Naive thymus-derived CD4-positive, alpha-beta T cell (primary cell): ENCODE measurements around the gene DNAJB11. TPM values are rescaled to one million over a fixed set of nuclear protein-coding genes. Genes with fewer than 3 reads are reported as not detected.
"Not testable (repeated sequence)": the region's sequence is repeated elsewhere in the genome, so short reads cannot be mapped to it uniquely, and the experiment has no call there.

ENCODE experiments used
- ATAC-seq: fragments of 150-1000 bp; cut with Tn5 transposase; 2 replicates; pipeline ENCODE4 v1.10.0; 2021; ENCODE audit warnings: mild to moderate bottlenecking, moderate library complexity
- CTCF ChIA-PET: fragments of 350-600 bp; sonication (Branson Sonifier 250); formaldehyde crosslinking; loops from one replicate; lab custom pipeline; 2021; ENCODE audit warnings: antibody characterized with exemption; lab: Charles Lee
- POLR2A ChIA-PET: fragments of 350-600 bp; sonication (Branson Sonifier 250); formaldehyde crosslinking; loops from one replicate; lab custom pipeline; 2021; ENCODE audit warnings: antibody characterized with exemption, inconsistent platforms; lab: Charles Lee
- DNase-seq, 9 donors: peaks; one replicate each; pipeline versions ENCODE4 v3.0.0 to v3.0.0-alpha.2; 2020 to 2022; ENCODE audit warnings: mixed read lengths in 1 of 9
- H3K27ac ChIP-seq: one replicate; pipeline ENCODE4 v1.7.0; 2013; ENCODE audit warnings: mild to moderate bottlenecking, low read depth, low read length, moderate library complexity
- H3K27me3 ChIP-seq, 2 donors: one replicate each; pipeline ENCODE4 v1.7.0; 2013; ENCODE audit warnings: low read length in 2 of 2, mild to moderate bottlenecking in 2 of 2, moderate library complexity in 2 of 2; ENCODE audit not compliant: control insufficient read depth in 2 of 2, insufficient read depth in 2 of 2
- H3K36me3 ChIP-seq, 3 experiments: 1 replicate in 2 of 3; 2 replicates in 1 of 3; pipeline ENCODE4 v1.7.0; 2013; ENCODE audit warnings: low read length in 3 of 3, mild to moderate bottlenecking in 3 of 3, moderate library complexity in 1 of 3; ENCODE audit not compliant: insufficient read depth in 3 of 3, control insufficient read depth in 2 of 3
- H3K4me1 ChIP-seq, 2 donors: one replicate each; pipeline ENCODE4 v1.7.0; 2013; ENCODE audit warnings: low read length in 2 of 2, mild to moderate bottlenecking in 2 of 2, moderate library complexity in 1 of 2; ENCODE audit not compliant: control insufficient read depth in 2 of 2, insufficient read depth in 2 of 2
- H3K4me3 ChIP-seq: 2 replicates; pipeline ENCODE4 v1.7.0; 2013; ENCODE audit warnings: mild to moderate bottlenecking, low read length
- H3K9me3 ChIP-seq, 3 experiments: 1 replicate in 2 of 3; 2 replicates in 1 of 3; pipeline ENCODE4 v1.7.0; 2013; ENCODE audit warnings: low read length in 3 of 3; ENCODE audit not compliant: control insufficient read depth in 2 of 3
- H3K27ac Mint-ChIP-seq, 9 donors: one replicate each; pipeline ENCODE4 v1.8.0; 2020 to 2022; ENCODE audit warnings: mixed read lengths in 9 of 9, mild to moderate bottlenecking in 8 of 9, moderate library complexity in 5 of 9, inconsistent platforms in 2 of 9
- H3K27me3 Mint-ChIP-seq, 5 donors: one replicate each; pipeline ENCODE4 v1.8.0; 2021 to 2022; ENCODE audit warnings: mixed read lengths in 5 of 5, mild to moderate bottlenecking in 1 of 5
- H3K36me3 Mint-ChIP-seq, 5 donors: one replicate each; pipeline ENCODE4 v1.8.0; 2020 to 2022; ENCODE audit warnings: mixed read lengths in 5 of 5, mild to moderate bottlenecking in 3 of 5, inconsistent platforms in 1 of 5
- H3K4me1 Mint-ChIP-seq, 7 donors: one replicate each; pipeline ENCODE4 v1.8.0; 2020 to 2022; ENCODE audit warnings: mixed read lengths in 7 of 7, mild to moderate bottlenecking in 3 of 7, inconsistent platforms in 1 of 7
- H3K4me3 Mint-ChIP-seq, 10 donors: one replicate each; pipeline ENCODE4 v1.8.0; 2020 to 2022; ENCODE audit warnings: mild to moderate bottlenecking in 10 of 10, mixed read lengths in 10 of 10, moderate library complexity in 6 of 10, inconsistent platforms in 2 of 10
- H3K9me3 Mint-ChIP-seq, 11 donors: one replicate each; pipeline ENCODE4 v1.8.0; 2020 to 2022; ENCODE audit warnings: mixed read lengths in 11 of 11, mild to moderate bottlenecking in 4 of 11, inconsistent platforms in 1 of 11, moderate library complexity in 1 of 11
- intact Hi-C, 2 donors: fragments of 100-400 bp; cut with micrococcal nuclease; formaldehyde crosslinking; loops; one replicate each; pipeline ENCODE4 v1.15.1; 2023
- polyA plus RNA-seq, 2 donors: library from polyadenylated mRNA; unstranded; fragments of 300-500 nt; fragmentation: Illumina TruSeq; gene quantifications; one replicate each; pipeline ENCODE4 v1.2.3, GENCODE V29; 2021
- total RNA-seq, 6 experiments: library from RNA in 5 of 6; stranded (reverse) in 5 of 6; gene quantifications; 1 replicate in 5 of 6; 2 replicates in 1 of 6; pipeline ENCODE4 v1.2.3 and lab custom pipeline; 2021 to 2026

Gene DNAJB11
- total and polyA plus RNA-seq, 7 experiments from 2014 or later, result 27.4 to 75.2 (median 30.4) TPM

DNA sequence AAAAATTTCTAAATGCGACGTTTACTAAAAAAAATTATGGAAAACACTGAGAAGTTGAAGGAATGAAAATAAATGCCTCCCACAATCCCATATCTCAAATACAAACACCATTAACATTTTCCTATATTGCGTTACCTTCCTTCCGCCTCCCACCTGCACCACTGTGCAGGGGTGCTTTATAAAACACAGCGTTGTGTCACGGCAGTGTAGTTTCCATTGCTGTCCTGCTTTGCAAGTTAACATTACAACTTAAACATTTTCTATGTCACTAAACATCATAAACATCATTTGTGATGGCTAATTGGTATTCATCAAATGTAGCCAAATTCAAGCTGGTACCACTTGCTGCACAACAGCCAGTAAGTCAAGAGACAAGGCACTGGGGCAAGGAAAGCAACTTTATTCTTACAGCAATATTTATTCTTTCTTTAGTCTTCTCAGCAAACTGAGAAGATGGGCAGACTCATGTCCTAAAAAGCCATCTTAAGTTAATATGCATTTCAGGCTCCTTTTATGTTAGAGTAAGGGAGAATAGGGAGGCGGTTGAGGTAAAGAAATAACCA lies 57.4 kb downstream of the DNAJB11 start:
- Mint-ChIP-seq H3K9me3 (no peaks in the 10 kb centered on the region), H3K27ac (no peak overlapping the region), H3K4me1 (peaks cover 0 to 2% (median 0%) of the 10 kb centered on the region in 7 donors), H3K27me3 (peaks cover 0 to 26% (median 10%) of the 10 kb centered on the region in 5 donors), H3K4me3 (no peak overlapping the region), H3K36me3 (no peaks in the 10 kb centered on the region)
- no peaks in the 10 kb centered on the region for H3K36me3 ChIP-seq
- H3K9me3 ChIP-seq, result no peaks in the 10 kb centered on the region
- intact Hi-C loops, result no loop called here
- H3K27ac ChIP-seq, result no peak overlapping the region
- CTCF ChIA-PET, result no interaction called here
- POLR2A ChIA-PET, result interaction anchor here (0.6 kb wide), 1 partner anchor 42 kb away, joined by 3 read pairs; no protein-coding TSS in a partner anchor
- ATAC-seq (no peak), DNase-seq (no peak)
- H3K4me3 ChIP-seq, result no peak overlapping the region
- no peaks in the 10 kb centered on the region for H3K4me1 ChIP-seq
- no peaks in the 10 kb centered on the region for H3K27me3 ChIP-seq

DNA sequence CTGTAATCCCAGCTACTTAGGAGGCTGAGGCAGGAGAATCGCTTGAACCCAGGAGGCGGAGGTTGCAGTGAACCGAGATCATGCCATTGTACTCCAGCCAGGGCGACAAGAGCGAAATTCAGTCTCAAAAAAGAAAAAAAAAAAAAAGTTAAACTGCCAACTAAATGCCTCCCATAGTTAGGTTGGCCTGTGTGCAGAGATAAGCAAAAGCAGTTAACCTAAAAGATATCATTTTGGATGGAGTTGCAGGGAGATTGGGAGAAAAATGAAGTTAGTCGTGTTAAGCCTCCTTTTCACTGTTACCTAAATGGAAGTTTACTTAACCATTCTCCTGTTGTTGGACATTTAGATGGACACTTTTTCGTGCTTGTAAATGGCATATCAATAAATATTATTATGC lies 58.2 kb downstream of the DNAJB11 start:
- DNase-seq (no peak), ATAC-seq (no peak)
- Histone ChIP-seq H3K4me1 (no peaks in the 10 kb centered on the region), H3K27ac (no peak overlapping the region), H3K9me3 (no peaks in the 10 kb centered on the region), H3K36me3 (no peaks in the 10 kb centered on the region), H3K4me3 (no peak overlapping the region), H3K27me3 (no peaks in the 10 kb centered on the region)
- POLR2A ChIA-PET, result no interaction called here
- peaks cover 0 to 21% (median 10%) of the 10 kb centered on the region in 5 donors for H3K27me3 Mint-ChIP-seq
- H3K36me3 Mint-ChIP-seq, result no peaks in the 10 kb centered on the region
- H3K9me3 Mint-ChIP-seq, result no peaks in the 10 kb centered on the region
- no peak overlapping the region for H3K27ac Mint-ChIP-seq
- CTCF ChIA-PET, result no interaction called here
- peaks cover 0 to 2% (median 0%) of the 10 kb centered on the region in 7 donors for H3K4me1 Mint-ChIP-seq
- intact Hi-C loops, result no loop called here
- no peak overlapping the region for H3K4me3 Mint-ChIP-seq

DNA sequence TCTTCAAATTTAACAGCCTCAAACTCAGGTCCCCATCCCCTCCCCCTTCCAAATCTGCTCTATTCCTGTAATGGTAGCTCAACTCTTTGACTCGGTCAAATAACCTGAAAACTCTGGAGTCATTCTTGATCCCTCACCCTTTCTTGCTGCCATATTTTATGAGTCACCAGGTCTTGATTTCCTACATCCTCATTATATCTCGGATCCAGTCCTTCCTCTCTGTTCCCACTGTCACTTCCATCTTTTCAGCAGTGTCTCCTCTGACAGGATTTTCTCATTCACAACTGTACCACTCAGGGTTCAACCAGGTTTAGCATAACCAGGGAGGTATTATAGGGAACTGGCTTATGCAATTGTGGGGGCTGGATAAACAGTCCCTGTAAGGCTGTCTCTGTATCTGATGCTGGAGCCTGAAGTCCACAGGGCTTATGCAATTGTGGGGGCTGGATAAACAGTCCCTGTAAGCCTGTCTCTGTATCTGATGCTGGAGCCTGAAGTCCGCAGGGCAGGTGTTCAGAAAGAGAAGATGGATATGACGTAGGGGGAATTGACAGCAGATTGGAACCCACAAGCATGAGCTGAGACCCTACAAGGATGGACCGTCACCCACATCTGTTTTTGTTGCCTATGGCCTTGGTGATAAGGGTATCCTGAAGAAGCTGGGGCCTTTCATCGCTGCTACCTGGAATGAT lies 60.6 kb downstream of the DNAJB11 start:
- H3K4me3 ChIP-seq, result no peak overlapping the region
- H3K9me3 Mint-ChIP-seq, result no peaks in the 10 kb centered on the region
- POLR2A ChIA-PET, result no interaction called here
- H3K4me1 ChIP-seq, result no peaks in the 10 kb centered on the region
- H3K4me1 Mint-ChIP-seq, result peaks cover 0 to 2% (median 0%) of the 10 kb centered on the region in 7 donors
- no peaks in the 10 kb centered on the region for H3K36me3 Mint-ChIP-seq
- DNase-seq (no peak), ATAC-seq (no peak)
- no peak overlapping the region for H3K4me3 Mint-ChIP-seq
- intact Hi-C loops, result no loop called here
- no peaks in the 10 kb centered on the region for H3K27me3 ChIP-seq
- no peak overlapping the region for H3K27ac Mint-ChIP-seq
- H3K27me3 Mint-ChIP-seq, result peaks cover 0 to 21% (median 10%) of the 10 kb centered on the region in 5 donors
- H3K27ac ChIP-seq, result no peak overlapping the region
- no peaks in the 10 kb centered on the region for H3K36me3 ChIP-seq
- CTCF ChIA-PET, result no interaction called here
- H3K9me3 ChIP-seq, result no peaks in the 10 kb centered on the region

DNA sequence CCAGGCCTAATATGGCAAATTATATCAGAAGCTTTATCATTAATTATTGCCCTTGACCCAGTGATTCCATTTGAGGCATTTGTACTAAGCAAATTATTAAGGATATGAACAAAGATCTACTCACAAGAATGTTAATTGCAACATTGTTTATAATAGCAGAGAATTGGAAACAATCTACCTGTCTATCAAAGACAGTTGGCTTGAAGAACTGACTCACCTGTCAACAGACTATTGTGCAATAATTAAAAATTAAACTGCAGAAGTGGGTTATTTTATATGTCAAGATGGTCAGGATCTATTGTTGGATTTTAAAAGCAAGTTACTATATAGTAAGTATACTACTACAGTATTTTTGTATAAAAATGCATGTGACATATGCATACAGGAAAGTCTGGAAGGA lies 63.0 kb downstream of the DNAJB11 start:
- Mint-ChIP-seq H3K4me1 (peaks cover 0 to 2% (median 0%) of the 10 kb centered on the region in 7 donors), H3K36me3 (no peaks in the 10 kb centered on the region), H3K4me3 (no peak overlapping the region), H3K27ac (no peak overlapping the region), H3K9me3 (no peaks in the 10 kb centered on the region), H3K27me3 (peaks cover 0 to 27% (median 12%) of the 10 kb centered on the region in 5 donors)
- Histone ChIP-seq H3K27me3 (no peaks in the 10 kb centered on the region), H3K9me3 (no peaks in the 10 kb centered on the region), H3K36me3 (no peaks in the 10 kb centered on the region), H3K4me1 (no peaks in the 10 kb centered on the region), H3K27ac (no peak overlapping the region), H3K4me3 (no peak overlapping the region)
- ATAC-seq, result no peak
- intact Hi-C loops, result no loop called here
- POLR2A ChIA-PET, result no interaction called here
- no peak for DNase-seq
- CTCF ChIA-PET, result no interaction called here

DNA sequence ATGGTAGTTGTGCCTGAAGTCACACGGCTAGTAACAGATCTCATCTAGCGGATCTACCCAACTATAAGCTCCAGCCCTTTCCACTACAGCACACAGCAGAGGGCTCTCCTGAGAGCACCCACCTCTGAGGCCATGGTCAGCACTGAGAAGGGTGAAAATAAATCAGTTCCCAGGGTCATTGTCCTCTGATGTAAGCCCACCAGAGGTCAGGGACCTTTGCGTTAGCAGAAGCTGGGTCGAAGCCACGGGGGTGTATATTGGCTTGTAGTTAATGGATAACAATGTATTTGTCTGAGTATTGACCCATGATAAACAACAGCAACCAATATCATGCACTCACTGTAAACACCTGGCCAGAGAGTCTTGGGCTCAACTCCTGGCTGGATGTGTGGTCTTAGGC lies 63.7 kb downstream of the DNAJB11 start:
- H3K27me3 ChIP-seq, H3K36me3 Mint-ChIP-seq, POLR2A ChIA-PET, H3K27ac Mint-ChIP-seq, H3K4me3 ChIP-seq, H3K9me3 ChIP-seq, H3K4me1 ChIP-seq, H3K36me3 ChIP-seq, intact Hi-C loops, H3K4me3 Mint-ChIP-seq, H3K9me3 Mint-ChIP-seq, H3K27ac ChIP-seq, H3K4me1 Mint-ChIP-seq, ATAC-seq, DNase-seq: not testable (repeated sequence)
- CTCF ChIA-PET, result interaction anchor here (1.0 kb wide), 1 partner anchor 17 kb away, joined by 3 read pairs; no protein-coding TSS in a partner anchor
- H3K27me3 Mint-ChIP-seq, result peaks cover 0 to 27% (median 19%) of the 10 kb centered on the region in 5 donors

Other genes with a start within 250 kb of the DNAJB11 start
- gene DGKG, start 208.5 kb upstream of the DNAJB11 start, total RNA-seq, result 10 to 100 TPM in 1 of 5 experiments, under 1 TPM in 2, not detected in 2; 0.15 to 10.0 (median 0.50) TPM
- gene DGKG, start 208.5 kb upstream of the DNAJB11 start, polyA plus RNA-seq, result not detected
- gene CRYGS, start 26.3 kb upstream of the DNAJB11 start, total RNA-seq, result 10 to 100 TPM in 2 of 5 experiments, 1 to 10 TPM in 3; 3.1 to 13.9 (median 4.9) TPM
- gene CRYGS, start 26.3 kb upstream of the DNAJB11 start, polyA plus RNA-seq, result under 1 TPM in 1 of 2 donors, not detected in 1; 0.26 TPM
- gene TBCCD1, start 3.4 kb upstream of the DNAJB11 start, total RNA-seq, result 10 to 100 TPM; 11.3 to 20.3 (median 15.8) TPM
- gene TBCCD1, start 3.4 kb upstream of the DNAJB11 start, polyA plus RNA-seq, result 10 to 100 TPM; 13.8 to 21.1 TPM
- not detected for gene AHSG, start 42.3 kb downstream of the DNAJB11 start, total RNA-seq
- not detected for gene AHSG, start 42.3 kb downstream of the DNAJB11 start, polyA plus RNA-seq
- gene FETUB, start 69.7 kb downstream of the DNAJB11 start, total RNA-seq, result not detected
- not detected for gene FETUB, start 69.7 kb downstream of the DNAJB11 start, polyA plus RNA-seq
- gene HRG, start 95.3 kb downstream of the DNAJB11 start, total RNA-seq, result not detected
- not detected for gene HRG, start 95.3 kb downstream of the DNAJB11 start, polyA plus RNA-seq
- gene KNG1, start 146.6 kb downstream of the DNAJB11 start, total RNA-seq, result not detected
- gene KNG1, start 146.6 kb downstream of the DNAJB11 start, polyA plus RNA-seq, result not detected
- gene EIF4A2, start 212.9 kb downstream of the DNAJB11 start, total RNA-seq, result 100 to 1,000 TPM; 401 to 804 (median 650) TPM
- 100 to 1,000 TPM; 237 to 329 TPM for gene EIF4A2, start 212.9 kb downstream of the DNAJB11 start, polyA plus RNA-seq
- 10 to 100 TPM in 4 of 5 experiments, 1 to 10 TPM in 1; 8.7 to 71.6 (median 22.1) TPM for gene RFC4, start 235.8 kb downstream of the DNAJB11 start, total RNA-seq
- gene RFC4, start 235.8 kb downstream of the DNAJB11 start, polyA plus RNA-seq, result 10 to 100 TPM; 22.5 to 28.1 TPM